Islet precursor cell (in vitro differentiated cells): ENCODE data around the gene CRTC1.

ENCODE experiments used
- DNase-seq: peaks from one replicate; pipeline ENCODE4 v3.0.0-alpha.2; 2018

CRTC1 gene

GRCh38 chr19:18683109-18683957, at the start of gene CRTC1:
TSS of gene CRTC1 (plus strand) at chr19:18683680. CDS start at chr19:18683703, 23 bp downstream.
- DNase-seq, result peak; percentile 91

- peak; percentile 50 for DNase-seq
These were observed 48.7 kb upstream of the CRTC1 start for GRCh38 chr19:18634612-18635297.

- no peak for DNase-seq
These were observed 47.7 kb upstream of the CRTC1 start for GRCh38 chr19:18635831-18636182.

GRCh38 chr19:18636183-18636968, 47.1 kb upstream of the CRTC1 start:
- peak; percentile 99 for DNase-seq

GRCh38 chr19:18636969-18637629, 46.4 kb upstream of the CRTC1 start, which contains the start of gene KLHL26:
TSS of gene KLHL26 (plus strand) at chr19:18637028. CDS start at chr19:18637055, 27 bp downstream.
- DNase-seq, result no peak

- DNase-seq, result no peak
These were observed 45.5 kb upstream of the CRTC1 start for GRCh38 chr19:18637673-18638630.

GRCh38 chr19:18639706-18640243, 43.7 kb upstream of the CRTC1 start:
- DNase-seq, result no peak

- peak; percentile 61 for DNase-seq
These were observed 39.1 kb upstream of the CRTC1 start for GRCh38 chr19:18644196-18645034.

GRCh38 chr19:18645035-18645511, 38.4 kb upstream of the CRTC1 start:
- peak; percentile 48 for DNase-seq

GRCh38 chr19:18646535-18647370, 36.7 kb upstream of the CRTC1 start:
- DNase-seq, result no peak

GRCh38 chr19:18647371-18647767, 36.1 kb upstream of the CRTC1 start:
- no peak for DNase-seq

GRCh38 chr19:18647807-18648206, 35.7 kb upstream of the CRTC1 start:
- DNase-seq, result no peak

GRCh38 chr19:18648973-18649315, 34.5 kb upstream of the CRTC1 start:
- DNase-seq, result peak; percentile 54

GRCh38 chr19:18649371-18650020, 34.0 kb upstream of the CRTC1 start:
- peak; percentile 71 for DNase-seq

- DNase-seq, result peak; percentile 52
These were observed 33.5 kb upstream of the CRTC1 start for GRCh38 chr19:18650021-18650390.

- DNase-seq, result peak; percentile 56
These were observed 32.9 kb upstream of the CRTC1 start for GRCh38 chr19:18650468-18651041.

GRCh38 chr19:18651300-18651699, 32.2 kb upstream of the CRTC1 start:
- no peak for DNase-seq

- DNase-seq, result peak; percentile 46
These were observed 31.7 kb upstream of the CRTC1 start for GRCh38 chr19:18651733-18652132.
